WI38 (cell line): Measurements from ENCODE around the gene ABCA12.

Source experiments
- H3K4me3 ChIP-seq: 2 replicates; pipeline ENCODE4 v1.5.1; 2011; ENCODE audit warnings: low read depth, mild to moderate bottlenecking, control low read depth, low read length
- TF ChIP-seq, protein P1 (sequence below): IDR thresholded peaks from 2 replicates; pipeline ENCODE4 v1.5.1; 2012; ENCODE audit warnings: low read depth, mild to moderate bottlenecking, control low read depth, low read length

ABCA12 gene

DNA sequence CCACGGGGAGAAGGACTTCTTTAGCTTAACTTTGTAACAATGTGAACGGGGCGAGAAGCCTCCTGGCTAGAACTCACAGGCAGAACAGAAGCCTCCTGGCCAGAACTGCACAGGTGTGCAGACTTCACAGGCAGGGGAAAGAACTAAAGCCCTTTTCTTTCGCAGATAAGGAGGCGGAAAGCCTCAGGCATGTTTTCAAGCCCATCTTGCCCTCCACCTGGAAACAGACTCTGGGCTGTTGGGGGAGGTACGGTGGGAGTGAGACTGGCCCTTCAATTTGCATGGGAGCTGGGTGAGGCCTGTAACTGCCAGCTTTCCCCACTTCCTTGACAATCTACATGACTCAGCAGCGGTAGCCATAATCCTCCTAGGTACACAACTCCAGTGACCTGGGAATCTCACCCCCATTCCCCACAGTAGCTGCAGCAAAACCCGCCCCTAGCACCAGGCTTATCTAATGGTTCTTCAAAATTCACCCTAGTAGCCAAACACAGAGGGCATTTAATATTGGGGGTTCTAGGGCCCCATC is 22.9 kb upstream of the ABCA12 start:
- H3K4me3 ChIP-seq = no peak overlapping the region
- TF ChIP-seq, protein P1, sequence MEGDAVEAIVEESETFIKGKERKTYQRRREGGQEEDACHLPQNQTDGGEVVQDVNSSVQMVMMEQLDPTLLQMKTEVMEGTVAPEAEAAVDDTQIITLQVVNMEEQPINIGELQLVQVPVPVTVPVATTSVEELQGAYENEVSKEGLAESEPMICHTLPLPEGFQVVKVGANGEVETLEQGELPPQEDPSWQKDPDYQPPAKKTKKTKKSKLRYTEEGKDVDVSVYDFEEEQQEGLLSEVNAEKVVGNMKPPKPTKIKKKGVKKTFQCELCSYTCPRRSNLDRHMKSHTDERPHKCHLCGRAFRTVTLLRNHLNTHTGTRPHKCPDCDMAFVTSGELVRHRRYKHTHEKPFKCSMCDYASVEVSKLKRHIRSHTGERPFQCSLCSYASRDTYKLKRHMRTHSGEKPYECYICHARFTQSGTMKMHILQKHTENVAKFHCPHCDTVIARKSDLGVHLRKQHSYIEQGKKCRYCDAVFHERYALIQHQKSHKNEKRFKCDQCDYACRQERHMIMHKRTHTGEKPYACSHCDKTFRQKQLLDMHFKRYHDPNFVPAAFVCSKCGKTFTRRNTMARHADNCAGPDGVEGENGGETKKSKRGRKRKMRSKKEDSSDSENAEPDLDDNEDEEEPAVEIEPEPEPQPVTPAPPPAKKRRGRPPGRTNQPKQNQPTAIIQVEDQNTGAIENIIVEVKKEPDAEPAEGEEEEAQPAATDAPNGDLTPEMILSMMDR = no peak

DNA sequence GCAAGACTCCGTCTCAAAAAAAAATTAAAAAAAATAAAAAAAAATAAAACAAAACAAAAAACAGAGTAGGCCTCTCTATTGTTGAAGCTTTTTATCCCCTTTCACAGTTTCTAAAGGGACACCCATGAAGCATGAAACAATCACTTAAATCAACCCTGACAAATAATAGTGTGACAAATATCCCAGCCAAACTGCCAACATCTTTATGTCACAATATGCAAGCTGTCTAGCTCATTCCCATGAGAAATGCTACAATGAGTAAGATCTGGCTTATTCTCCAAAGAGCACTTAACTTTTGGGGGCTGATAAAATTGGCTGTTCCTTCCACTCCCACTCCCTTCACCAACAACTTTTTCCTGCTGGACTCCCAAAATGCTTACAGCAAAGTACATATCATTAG is 21.7 kb upstream of the ABCA12 start:
- TF ChIP-seq, protein P1 = no peak

DNA sequence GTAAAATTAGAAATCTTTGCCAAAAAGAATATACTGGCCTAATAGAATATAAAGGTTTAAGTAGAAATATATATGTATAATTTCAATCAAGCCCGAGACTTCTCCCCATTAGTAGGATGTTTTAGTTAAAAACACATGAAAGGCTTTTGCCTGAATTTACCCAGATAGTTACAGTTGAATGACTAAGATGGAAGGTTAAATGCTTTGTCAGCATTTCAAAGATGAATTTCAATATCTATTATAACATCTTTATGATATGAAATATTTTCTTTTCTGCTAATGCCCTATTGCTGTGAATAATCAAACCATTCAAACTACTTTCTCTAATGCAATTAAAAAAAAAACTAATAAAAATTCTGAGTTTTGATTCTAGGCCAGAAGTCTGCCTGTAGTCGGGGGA is 18.0 kb upstream of the ABCA12 start:
- H3K4me3 ChIP-seq = no peak overlapping the region
- TF ChIP-seq, protein P1 = no peak

More for the DNA sequence above, 21.7 kb upstream of the ABCA12 start:
- H3K4me3 ChIP-seq = no peak overlapping the region

DNA sequence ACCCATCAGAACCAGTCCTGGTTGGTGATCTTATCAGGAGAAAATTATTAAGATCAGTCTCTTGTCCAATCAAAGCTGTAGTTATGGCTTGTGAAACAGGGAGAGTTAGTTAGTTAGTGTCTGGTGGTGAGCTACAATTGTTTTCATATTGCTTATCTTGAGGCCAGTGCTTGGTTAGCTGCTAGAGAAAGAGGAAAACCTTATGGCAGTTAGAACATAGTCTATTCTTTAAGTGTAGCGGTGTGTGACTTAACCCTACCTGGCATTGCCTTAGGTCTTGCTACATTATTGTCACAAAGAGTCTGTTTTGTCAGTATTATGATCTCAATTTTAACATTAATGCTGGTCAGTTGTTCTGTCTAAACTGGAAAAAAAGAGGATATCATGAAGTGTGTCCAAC is 11.5 kb upstream of the ABCA12 start:
- H3K4me3 ChIP-seq = no peak overlapping the region

DNA sequence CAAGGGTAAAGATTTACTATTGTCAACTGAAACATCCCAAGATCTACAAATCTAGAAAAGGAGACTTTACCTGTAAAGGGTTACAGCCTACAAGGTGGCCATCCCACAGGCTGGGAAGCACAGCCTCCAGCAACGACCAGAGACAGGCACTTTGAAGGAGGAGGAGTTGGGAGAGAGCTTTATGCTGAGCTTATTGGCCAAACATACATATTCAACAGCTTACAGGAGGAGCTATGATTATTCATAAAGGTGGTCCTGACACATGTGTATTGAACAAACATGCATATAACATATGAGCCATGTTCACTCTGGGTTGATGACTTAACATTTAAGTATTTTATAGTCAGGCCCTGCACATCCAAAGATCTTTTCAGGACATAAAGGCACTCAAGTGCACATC is 11.1 kb upstream of the ABCA12 start:
- TF ChIP-seq, protein P1 = no peak
- H3K4me3 ChIP-seq = no peak overlapping the region

More for the DNA sequence above, 11.5 kb upstream of the ABCA12 start:
- TF ChIP-seq, protein P1 = no peak

DNA sequence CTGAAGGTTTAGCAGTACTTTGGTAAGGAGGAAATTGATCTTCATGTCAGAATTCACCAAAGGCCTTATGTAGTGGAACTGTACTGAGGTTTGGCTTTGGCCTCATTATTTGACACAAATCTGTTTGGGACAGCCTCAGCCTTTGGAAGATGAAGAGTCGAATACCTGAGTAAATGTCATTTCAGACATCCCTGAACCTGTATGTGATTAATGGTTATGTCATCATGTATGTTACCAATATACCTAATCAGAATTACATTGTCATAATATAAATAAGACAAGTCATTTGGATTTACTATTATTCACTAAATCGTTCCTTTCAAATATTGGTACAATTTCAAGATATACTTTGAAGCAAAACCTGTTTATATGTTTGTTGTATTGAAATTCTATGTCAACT is 10.6 kb upstream of the ABCA12 start:
- H3K4me3 ChIP-seq = no peak overlapping the region
- TF ChIP-seq, protein P1 = no peak

DNA sequence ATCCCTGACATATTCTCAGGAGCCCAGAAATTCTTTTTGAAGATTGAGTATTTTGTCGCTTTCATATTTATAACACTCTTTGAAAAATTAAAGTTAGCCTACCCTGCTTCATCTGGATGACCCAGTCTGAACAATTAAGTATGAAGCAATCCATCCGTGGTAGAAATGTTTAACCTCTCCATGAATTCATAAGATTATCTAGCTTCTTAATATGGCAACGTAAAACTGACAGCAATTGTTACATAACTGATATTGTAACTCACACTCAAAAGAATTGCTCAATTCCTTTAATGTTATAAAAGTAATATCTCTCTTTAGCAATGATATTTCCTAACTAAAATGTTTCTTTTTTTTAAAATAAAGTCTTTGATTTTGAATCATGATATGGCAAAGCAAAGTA is 7.2 kb upstream of the ABCA12 start:
- TF ChIP-seq, protein P1 = no peak
- H3K4me3 ChIP-seq = no peak overlapping the region
